ENCODE measurements around the gene PARD3.

DNA sequence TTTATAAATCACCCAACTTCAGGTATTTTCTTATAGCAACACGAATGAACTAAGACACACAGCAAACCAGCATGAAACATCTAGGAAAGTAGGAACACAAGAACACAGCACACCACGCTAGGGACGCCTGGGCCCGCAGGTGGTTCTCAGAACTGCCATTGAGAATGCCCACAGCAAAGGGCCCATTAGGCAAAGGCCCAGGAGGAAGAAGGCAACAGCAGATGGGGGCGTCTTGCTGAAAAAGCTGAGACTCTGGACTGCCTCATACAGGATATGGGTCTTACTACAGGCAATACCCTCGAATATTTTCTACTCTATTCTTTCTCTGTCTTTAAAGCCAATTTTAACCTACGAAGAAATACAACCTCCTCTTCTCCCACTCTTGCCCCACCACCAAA is 77.3 kb downstream of the PARD3 start:
- TF ChIP-seq POLR2A (IDR thresholded peaks at IDR 0.05) = no peak
- TF ChIP-seq, protein P1, sequence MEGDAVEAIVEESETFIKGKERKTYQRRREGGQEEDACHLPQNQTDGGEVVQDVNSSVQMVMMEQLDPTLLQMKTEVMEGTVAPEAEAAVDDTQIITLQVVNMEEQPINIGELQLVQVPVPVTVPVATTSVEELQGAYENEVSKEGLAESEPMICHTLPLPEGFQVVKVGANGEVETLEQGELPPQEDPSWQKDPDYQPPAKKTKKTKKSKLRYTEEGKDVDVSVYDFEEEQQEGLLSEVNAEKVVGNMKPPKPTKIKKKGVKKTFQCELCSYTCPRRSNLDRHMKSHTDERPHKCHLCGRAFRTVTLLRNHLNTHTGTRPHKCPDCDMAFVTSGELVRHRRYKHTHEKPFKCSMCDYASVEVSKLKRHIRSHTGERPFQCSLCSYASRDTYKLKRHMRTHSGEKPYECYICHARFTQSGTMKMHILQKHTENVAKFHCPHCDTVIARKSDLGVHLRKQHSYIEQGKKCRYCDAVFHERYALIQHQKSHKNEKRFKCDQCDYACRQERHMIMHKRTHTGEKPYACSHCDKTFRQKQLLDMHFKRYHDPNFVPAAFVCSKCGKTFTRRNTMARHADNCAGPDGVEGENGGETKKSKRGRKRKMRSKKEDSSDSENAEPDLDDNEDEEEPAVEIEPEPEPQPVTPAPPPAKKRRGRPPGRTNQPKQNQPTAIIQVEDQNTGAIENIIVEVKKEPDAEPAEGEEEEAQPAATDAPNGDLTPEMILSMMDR (IDR thresholded peaks at IDR 0.05) = no peak
